Body of pancreas (tissue), 4 donors: ENCODE results near the gene PCDHB6.

ENCODE experiments used
- POLR2A ChIP-seq, 3 donors: fragments of 450-650 bp; IDR thresholded peaks; one replicate each; pipeline ENCODE4 v1.6.1; 2016; ENCODE audit warnings: antibody characterized with exemption in 3 of 3, mild to moderate bottlenecking in 2 of 3
- TF ChIP-seq, protein P1 (sequence below), 7 experiments: fragments of 450-650 bp in 4 of 7; fragments of 200-600 bp in 3 of 7; sonication (generic) in 3 of 7; IDR thresholded peaks; one replicate each; pipeline ENCODE4 v1.5.1; 2016 to 2019; ENCODE audit warnings: antibody characterized with exemption in 7 of 7

DNA sequence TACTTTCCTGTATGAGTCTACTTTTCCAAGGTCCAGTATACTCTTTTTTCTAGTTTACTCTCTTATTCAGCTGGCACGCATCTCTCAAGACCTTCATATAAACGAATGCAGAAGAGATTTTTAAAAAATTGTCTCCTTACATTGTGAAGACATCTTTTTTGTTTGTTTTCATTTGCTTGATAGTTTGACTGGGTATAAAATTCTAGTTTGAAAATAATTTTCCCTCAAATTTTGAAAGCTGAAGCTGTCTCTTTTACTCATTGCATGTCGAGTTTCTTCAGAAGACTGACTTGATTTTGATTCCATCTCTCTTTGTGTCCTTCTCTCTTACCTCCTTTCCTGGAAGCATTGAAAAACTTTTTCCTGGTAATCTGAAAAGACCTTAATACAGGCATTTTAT, 46.5 kb downstream of the PCDHB6 start:
- TF ChIP-seq, protein P1, sequence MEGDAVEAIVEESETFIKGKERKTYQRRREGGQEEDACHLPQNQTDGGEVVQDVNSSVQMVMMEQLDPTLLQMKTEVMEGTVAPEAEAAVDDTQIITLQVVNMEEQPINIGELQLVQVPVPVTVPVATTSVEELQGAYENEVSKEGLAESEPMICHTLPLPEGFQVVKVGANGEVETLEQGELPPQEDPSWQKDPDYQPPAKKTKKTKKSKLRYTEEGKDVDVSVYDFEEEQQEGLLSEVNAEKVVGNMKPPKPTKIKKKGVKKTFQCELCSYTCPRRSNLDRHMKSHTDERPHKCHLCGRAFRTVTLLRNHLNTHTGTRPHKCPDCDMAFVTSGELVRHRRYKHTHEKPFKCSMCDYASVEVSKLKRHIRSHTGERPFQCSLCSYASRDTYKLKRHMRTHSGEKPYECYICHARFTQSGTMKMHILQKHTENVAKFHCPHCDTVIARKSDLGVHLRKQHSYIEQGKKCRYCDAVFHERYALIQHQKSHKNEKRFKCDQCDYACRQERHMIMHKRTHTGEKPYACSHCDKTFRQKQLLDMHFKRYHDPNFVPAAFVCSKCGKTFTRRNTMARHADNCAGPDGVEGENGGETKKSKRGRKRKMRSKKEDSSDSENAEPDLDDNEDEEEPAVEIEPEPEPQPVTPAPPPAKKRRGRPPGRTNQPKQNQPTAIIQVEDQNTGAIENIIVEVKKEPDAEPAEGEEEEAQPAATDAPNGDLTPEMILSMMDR (IDR thresholded peaks at IDR 0.05), result no peak
- TF ChIP-seq POLR2A (IDR thresholded peaks at IDR 0.05), result no peak
